ENCODE measurements around the gene PAPPA2.

The PAPPA2 gene

GRCh38 chr1:176531921-176532897 lies 69.2 kb downstream of the PAPPA2 start:
- Histone ChIP-seq H3K4me1 (ENCODE audit: control insufficient read depth, insufficient read depth, low read length) (no peaks in the 10 kb centered on the region), H3K4me3 (ENCODE audit: low read depth, low read length) (no peak overlapping the region), H3K9me3 (ENCODE audit: control insufficient read depth, insufficient read depth, low read depth, low read length) (no peaks in the 10 kb centered on the region), H3K36me3 (ENCODE audit: control insufficient read depth, insufficient read depth, low read length) (no peaks in the 10 kb centered on the region), H3K9ac (ENCODE audit: low read length) (no peak overlapping the region), H3K27me3 (ENCODE audit: control insufficient read depth, insufficient read depth, low read length) (no peaks in the 10 kb centered on the region), H3K27ac (ENCODE audit: low read depth, low read length) (no peak overlapping the region)

DNA sequence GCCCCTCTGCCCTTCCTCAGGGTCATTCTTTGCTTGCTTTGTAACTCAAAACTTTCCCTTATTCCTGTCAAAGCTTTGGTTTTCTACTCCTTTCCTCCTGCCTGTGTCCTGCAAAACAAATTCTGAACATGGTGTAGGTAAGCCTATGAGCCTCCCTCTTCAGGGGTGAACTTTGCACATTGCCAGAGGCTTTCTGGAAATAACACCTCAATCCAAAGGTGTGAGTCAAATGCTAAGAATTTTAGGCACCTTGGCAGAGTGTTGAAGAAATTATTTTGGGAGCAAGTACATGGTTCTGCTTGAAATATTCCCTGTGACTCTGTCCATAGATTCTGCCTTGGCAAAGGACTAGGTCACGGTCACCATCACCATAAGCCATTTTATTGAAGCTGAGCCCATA lies 70.0 kb downstream of the PAPPA2 start:
- Histone ChIP-seq H3K9ac (ENCODE audit: low read length) (no peak overlapping the region), H3K27me3 (ENCODE audit: control insufficient read depth, insufficient read depth, low read length) (no peaks in the 10 kb centered on the region), H3K9me3 (ENCODE audit: control insufficient read depth, insufficient read depth, low read depth, low read length) (no peaks in the 10 kb centered on the region), H3K4me1 (ENCODE audit: control insufficient read depth, insufficient read depth, low read length) (no peaks in the 10 kb centered on the region), H3K36me3 (ENCODE audit: control insufficient read depth, insufficient read depth, low read length) (no peaks in the 10 kb centered on the region), H3K4me3 (ENCODE audit: low read depth, low read length) (no peak overlapping the region), H3K27ac (ENCODE audit: low read depth, low read length) (no peak overlapping the region)

- Histone ChIP-seq H3K27ac (ENCODE audit: low read depth, low read length) (no peak overlapping the region), H3K4me1 (ENCODE audit: control insufficient read depth, insufficient read depth, low read length) (no peaks in the 10 kb centered on the region), H3K27me3 (ENCODE audit: control insufficient read depth, insufficient read depth, low read length) (no peaks in the 10 kb centered on the region), H3K36me3 (ENCODE audit: control insufficient read depth, insufficient read depth, low read length) (no peaks in the 10 kb centered on the region), H3K9me3 (ENCODE audit: control insufficient read depth, insufficient read depth, low read depth, low read length) (no peaks in the 10 kb centered on the region), H3K9ac (ENCODE audit: low read length) (no peak overlapping the region), H3K4me3 (ENCODE audit: low read depth, low read length) (no peak overlapping the region)
Measured at GRCh38 chr1:176536588-176536987, 73.6 kb downstream of the PAPPA2 start.

GRCh38 chr1:176539018-176539417 lies 76.0 kb downstream of the PAPPA2 start:
- H3K27me3 ChIP-seq (ENCODE audit: control insufficient read depth, insufficient read depth, low read length) = no peaks in the 10 kb centered on the region
- no peaks in the 10 kb centered on the region for H3K9me3 ChIP-seq (ENCODE audit: control insufficient read depth, insufficient read depth, low read depth, low read length)
- no peaks in the 10 kb centered on the region for H3K4me1 ChIP-seq (ENCODE audit: control insufficient read depth, insufficient read depth, low read length)
- no peaks in the 10 kb centered on the region for H3K36me3 ChIP-seq (ENCODE audit: control insufficient read depth, insufficient read depth, low read length)
- H3K9ac ChIP-seq (ENCODE audit: low read length) = no peak overlapping the region
- H3K27ac ChIP-seq (ENCODE audit: low read depth, low read length) = no peak overlapping the region
- H3K4me3 ChIP-seq (ENCODE audit: low read depth, low read length) = no peak overlapping the region

DNA sequence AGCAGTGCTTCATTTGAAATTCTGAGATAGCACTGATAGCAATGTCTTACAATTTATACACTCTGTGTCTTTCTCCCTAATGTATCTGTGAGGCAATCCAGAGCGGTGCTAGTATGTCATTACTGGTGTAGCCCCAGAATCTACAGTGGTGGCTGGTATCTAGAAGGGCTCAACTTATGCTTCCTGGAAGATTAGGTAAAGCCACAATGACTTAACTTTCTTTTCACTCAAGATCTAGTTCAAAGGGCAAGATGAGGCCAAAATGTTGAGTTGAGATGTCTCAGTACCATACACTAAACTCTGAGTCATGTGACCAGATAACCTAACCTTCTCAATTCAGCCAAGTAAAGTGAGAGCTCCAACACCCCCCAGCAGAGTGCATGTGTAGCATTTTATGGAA lies 77.5 kb downstream of the PAPPA2 start:
- no peaks in the 10 kb centered on the region for H3K27me3 ChIP-seq (ENCODE audit: control insufficient read depth, insufficient read depth, low read length)
- H3K4me3 ChIP-seq (ENCODE audit: low read depth, low read length) = no peak overlapping the region
- no peaks in the 10 kb centered on the region for H3K9me3 ChIP-seq (ENCODE audit: control insufficient read depth, insufficient read depth, low read depth, low read length)
- 0 out of 2 replicates have a peak, but pooled peaks cover 7% of the 10 kb centered on the region for H3K4me1 ChIP-seq (ENCODE audit: control insufficient read depth, insufficient read depth, low read length)
- no peak overlapping the region for H3K9ac ChIP-seq (ENCODE audit: low read length)
- H3K27ac ChIP-seq (ENCODE audit: low read depth, low read length) = no peak overlapping the region
- H3K36me3 ChIP-seq (ENCODE audit: control insufficient read depth, insufficient read depth, low read length) = no peaks in the 10 kb centered on the region

GRCh38 chr1:176541663-176542062 lies 78.7 kb downstream of the PAPPA2 start:
- Histone ChIP-seq H3K27ac (ENCODE audit: low read depth, low read length) (no peak overlapping the region), H3K27me3 (ENCODE audit: control insufficient read depth, insufficient read depth, low read length) (no peaks in the 10 kb centered on the region), H3K4me1 (ENCODE audit: control insufficient read depth, insufficient read depth, low read length) (0 out of 2 replicates have a peak, but pooled peaks cover 7% of the 10 kb centered on the region), H3K36me3 (ENCODE audit: control insufficient read depth, insufficient read depth, low read length) (no peaks in the 10 kb centered on the region), H3K9me3 (ENCODE audit: control insufficient read depth, insufficient read depth, low read depth, low read length) (no peaks in the 10 kb centered on the region), H3K4me3 (ENCODE audit: low read depth, low read length) (no peak overlapping the region), H3K9ac (ENCODE audit: low read length) (no peak overlapping the region)

DNA sequence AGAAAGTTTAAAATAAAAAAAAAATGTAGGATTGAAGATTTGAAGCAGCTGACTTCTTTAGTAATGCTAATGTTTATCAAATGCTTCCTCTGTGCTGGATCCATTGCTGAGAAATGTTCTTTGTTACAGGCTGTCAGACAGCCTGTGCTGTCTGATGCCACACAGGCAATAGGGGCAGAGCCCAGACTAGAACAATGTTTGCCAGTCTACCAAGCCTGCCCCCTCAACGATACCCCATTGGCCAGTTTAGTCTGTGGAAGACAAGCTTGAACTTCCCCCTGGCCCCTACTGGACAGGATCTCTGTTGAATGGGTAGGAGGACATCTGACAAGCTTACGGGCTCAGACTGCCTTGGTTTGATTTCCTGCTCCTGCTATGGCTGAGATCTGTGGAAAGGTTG lies 79.4 kb downstream of the PAPPA2 start:
- H3K4me3 ChIP-seq (ENCODE audit: low read depth, low read length) = no peak overlapping the region
- no peaks in the 10 kb centered on the region for H3K36me3 ChIP-seq (ENCODE audit: control insufficient read depth, insufficient read depth, low read length)
- H3K9ac ChIP-seq (ENCODE audit: low read length) = no peak overlapping the region
- H3K4me1 ChIP-seq (ENCODE audit: control insufficient read depth, insufficient read depth, low read length) = 0 out of 2 replicates have a peak, but pooled peaks cover 7% of the 10 kb centered on the region
- H3K27ac ChIP-seq (ENCODE audit: low read depth, low read length) = no peak overlapping the region
- no peaks in the 10 kb centered on the region for H3K9me3 ChIP-seq (ENCODE audit: control insufficient read depth, insufficient read depth, low read depth, low read length)
- no peaks in the 10 kb centered on the region for H3K27me3 ChIP-seq (ENCODE audit: control insufficient read depth, insufficient read depth, low read length)

- no peaks in the 10 kb centered on the region for H3K9me3 ChIP-seq (ENCODE audit: control insufficient read depth, insufficient read depth, low read depth, low read length)
- H3K27me3 ChIP-seq (ENCODE audit: control insufficient read depth, insufficient read depth, low read length) = no peaks in the 10 kb centered on the region
- no peaks in the 10 kb centered on the region for H3K36me3 ChIP-seq (ENCODE audit: control insufficient read depth, insufficient read depth, low read length)
- 0 out of 2 replicates have a peak, but pooled peaks cover 7% of the 10 kb centered on the region for H3K4me1 ChIP-seq (ENCODE audit: control insufficient read depth, insufficient read depth, low read length)
- no peak overlapping the region for H3K4me3 ChIP-seq (ENCODE audit: low read depth, low read length)
- H3K9ac ChIP-seq (ENCODE audit: low read length) = no peak overlapping the region
- no peak overlapping the region for H3K27ac ChIP-seq (ENCODE audit: low read depth, low read length)
Measured at GRCh38 chr1:176543360-176544129, 80.6 kb downstream of the PAPPA2 start.

DNA sequence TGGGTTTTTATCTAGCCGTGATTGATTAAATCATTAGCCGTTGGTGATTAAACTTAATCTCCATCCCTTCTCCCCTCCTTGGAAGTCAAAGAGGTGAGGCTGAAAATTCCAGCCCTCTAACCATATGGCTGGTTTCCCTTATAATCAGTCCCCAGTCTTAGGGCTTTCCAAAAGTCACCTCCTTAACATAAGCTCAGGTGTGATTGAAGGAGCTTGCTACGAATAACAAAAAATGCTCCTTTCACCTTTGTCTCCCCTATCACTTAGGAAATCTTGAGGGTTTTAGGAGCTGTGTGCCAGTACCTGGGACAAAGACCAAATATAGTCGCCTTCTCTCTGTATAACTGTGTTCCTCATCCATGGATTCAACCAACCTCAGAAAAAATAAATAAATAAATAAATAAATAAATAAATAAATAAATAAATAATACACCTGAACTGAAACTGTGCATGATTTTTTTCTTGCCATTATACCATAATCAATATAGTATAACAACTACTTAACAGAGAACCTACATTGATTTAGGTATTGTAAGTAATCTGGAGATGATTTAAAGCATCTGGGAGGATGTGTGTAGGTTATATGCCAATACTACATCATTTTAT lies 82.2 kb downstream of the PAPPA2 start:
- no peaks in the 10 kb centered on the region for H3K27me3 ChIP-seq (ENCODE audit: control insufficient read depth, insufficient read depth, low read length)
- H3K27ac ChIP-seq (ENCODE audit: low read depth, low read length) = no peak overlapping the region
- H3K9ac ChIP-seq (ENCODE audit: low read length) = no peak overlapping the region
- no peak overlapping the region for H3K4me3 ChIP-seq (ENCODE audit: low read depth, low read length)
- H3K36me3 ChIP-seq (ENCODE audit: control insufficient read depth, insufficient read depth, low read length) = no peaks in the 10 kb centered on the region
- H3K4me1 ChIP-seq (ENCODE audit: control insufficient read depth, insufficient read depth, low read length) = 0 out of 2 replicates have a peak, but pooled peaks cover 7% of the 10 kb centered on the region
- H3K9me3 ChIP-seq (ENCODE audit: control insufficient read depth, insufficient read depth, low read depth, low read length) = no peaks in the 10 kb centered on the region

GRCh38 chr1:176546825-176547224 lies 83.8 kb downstream of the PAPPA2 start:
- Histone ChIP-seq H3K9me3 (ENCODE audit: control insufficient read depth, insufficient read depth, low read depth, low read length) (no peaks in the 10 kb centered on the region), H3K36me3 (ENCODE audit: control insufficient read depth, insufficient read depth, low read length) (no peaks in the 10 kb centered on the region), H3K4me1 (ENCODE audit: control insufficient read depth, insufficient read depth, low read length) (peaks cover 9% of the 10 kb centered on the region; the same call in 1 of the 2 replicates), H3K9ac (ENCODE audit: low read length) (no peak overlapping the region), H3K4me3 (ENCODE audit: low read depth, low read length) (no peak overlapping the region), H3K27me3 (ENCODE audit: control insufficient read depth, insufficient read depth, low read length) (peaks cover 9% of the 10 kb centered on the region), H3K27ac (ENCODE audit: low read depth, low read length) (no peak overlapping the region)

Measured in HUES6 (cell line).